Measurements from ENCODE around the gene HJV. TPM values are rescaled to one million over a fixed set of nuclear protein-coding genes. Genes with fewer than 3 reads are reported as not detected.

HJV gene
- total RNA-seq, 6 experiments from 2014 or later: not detected

- no peaks in the 10 kb centered on the region for H3K9me3 Mint-ChIP-seq
- TF ChIP-seq CTCF (IDR thresholded peaks at IDR 0.05): no peak
- no peak overlapping the region for H3K4me3 Mint-ChIP-seq
- H3K27me3 Mint-ChIP-seq (ENCODE audit: insufficient read depth): peaks cover 4% of the 10 kb centered on the region
- H3K27ac Mint-ChIP-seq: no peak overlapping the region
- H3K4me1 Mint-ChIP-seq (ENCODE audit: low read depth): peaks cover 34% of the 10 kb centered on the region
- DNase-seq: no peak
- H3K36me3 Mint-ChIP-seq (ENCODE audit: low read depth): no peaks in the 10 kb centered on the region
These were observed 487 bp downstream of the HJV start for GRCh38 chr1:146021050-146021445.

GRCh38 chr1:146020058-146021049 lies 1.2 kb downstream of the HJV start:
- Mint-ChIP-seq H3K36me3 (ENCODE audit: low read depth) (no peaks in the 10 kb centered on the region), H3K9me3 (no peaks in the 10 kb centered on the region), H3K27me3 (ENCODE audit: insufficient read depth) (peaks cover 4% of the 10 kb centered on the region), H3K27ac (no peak overlapping the region), H3K4me3 (no peak overlapping the region), H3K4me1 (ENCODE audit: low read depth) (peaks cover 32% of the 10 kb centered on the region)
- DNase-seq: no peak
- TF ChIP-seq CTCF (IDR thresholded peaks at IDR 0.05): no peak

- Mint-ChIP-seq H3K4me3 (no peak overlapping the region), H3K27me3 (ENCODE audit: insufficient read depth) (peaks cover 4% of the 10 kb centered on the region)
- no peak for TF ChIP-seq CTCF (IDR thresholded peaks at IDR 0.05)
These were observed 2.1 kb downstream of the HJV start for GRCh38 chr1:146019231-146020057.

GRCh38 chr1:146016891-146017290 lies 4.6 kb downstream of the HJV start:
- Mint-ChIP-seq H3K27me3 (ENCODE audit: insufficient read depth) (peaks cover 4% of the 10 kb centered on the region), H3K4me3 (peak overlapping the region; percentile 1; the same call in 1 of the 2 replicates), H3K9me3 (no peaks in the 10 kb centered on the region), H3K36me3 (ENCODE audit: low read depth) (no peaks in the 10 kb centered on the region), H3K4me1 (ENCODE audit: low read depth) (peaks cover 54% of the 10 kb centered on the region), H3K27ac (peak overlapping the region; percentile 73)
- TF ChIP-seq CTCF (IDR thresholded peaks at IDR 0.05): no peak
- peak; percentile 19 for DNase-seq

More at GRCh38 chr1:146019231-146020057, 2.1 kb downstream of the HJV start:
- Mint-ChIP-seq H3K36me3 (ENCODE audit: low read depth) (no peaks in the 10 kb centered on the region), H3K4me1 (ENCODE audit: low read depth) (peaks cover 35% of the 10 kb centered on the region), H3K27ac (no peak overlapping the region), H3K9me3 (no peaks in the 10 kb centered on the region)
- DNase-seq: no peak

- Mint-ChIP-seq H3K4me3 (no peak overlapping the region), H3K9me3 (no peaks in the 10 kb centered on the region), H3K36me3 (ENCODE audit: low read depth) (no peaks in the 10 kb centered on the region), H3K4me1 (ENCODE audit: low read depth) (peaks cover 47% of the 10 kb centered on the region), H3K27me3 (ENCODE audit: insufficient read depth) (no peaks in the 10 kb centered on the region), H3K27ac (peak overlapping the region; percentile 80)
- TF ChIP-seq CTCF (IDR thresholded peaks at IDR 0.05): no peak
- no peak for DNase-seq
These were observed 8.0 kb downstream of the HJV start for GRCh38 chr1:146013559-146013922.

Data from HFFc6 (cell line).